ENCODE data around the gene CACFD1. TPM values are rescaled to one million over a fixed set of nuclear protein-coding genes. Genes with fewer than 3 reads are reported as not detected.

The CACFD1 gene
- total RNA-seq, 1 donor from 2014 or later, result 34.3 TPM

GRCh38 chr9:133421615-133422542, 37.9 kb upstream of the CACFD1 start, which contains the start of gene ADAMTS13:
Gene ADAMTS13 (plus strand): TSS chr9:133422367. CDS start chr9:133422444, 77 bp downstream.
- H3K4me3 ChIP-seq, result no peak within 1 kb of the TSS
- ATAC-seq (no peak), DNase-seq (no peak)
- H3K27ac ChIP-seq, result no peak within 1 kb of the TSS
- no peak for TF ChIP-seq CTCF (IDR thresholded peaks at IDR 0.05)
- intact Hi-C loops (cut with DNase I), result no loop called here
- peaks cover 9% of the 10 kb centered on the region for H3K4me1 ChIP-seq
- H3K36me3 ChIP-seq, result no peaks in the 10 kb centered on the region
- peaks cover 4% of the 10 kb centered on the region for H3K27me3 ChIP-seq (ENCODE audit: low read depth)
- H3K9me3 ChIP-seq, result no peaks in the 10 kb centered on the region

GRCh38 chr9:133423216-133423615, 36.6 kb upstream of the CACFD1 start:
- Histone ChIP-seq H3K27ac (no peak overlapping the region), H3K4me1 (peaks cover 5% of the 10 kb centered on the region), H3K36me3 (no peaks in the 10 kb centered on the region), H3K27me3 (ENCODE audit: low read depth) (peaks cover 17% of the 10 kb centered on the region), H3K4me3 (no peak overlapping the region), H3K9me3 (no peaks in the 10 kb centered on the region)
- intact Hi-C loops (cut with DNase I), result no loop called here
- no peak for ATAC-seq
- no peak for DNase-seq
- TF ChIP-seq CTCF (IDR thresholded peaks at IDR 0.05), result no peak

- Histone ChIP-seq H3K36me3 (no peaks in the 10 kb centered on the region), H3K4me1 (no peaks in the 10 kb centered on the region), H3K4me3 (no peak overlapping the region), H3K9me3 (no peaks in the 10 kb centered on the region), H3K27ac (no peak overlapping the region), H3K27me3 (ENCODE audit: low read depth) (peaks cover 22% of the 10 kb centered on the region)
- no peak for DNase-seq
- intact Hi-C loops (cut with DNase I), result no loop called here
- ATAC-seq, result no peak
- no peak for TF ChIP-seq CTCF (IDR thresholded peaks at IDR 0.05)
Measured at GRCh38 chr9:133424187-133424586, 35.6 kb upstream of the CACFD1 start.

DNA sequence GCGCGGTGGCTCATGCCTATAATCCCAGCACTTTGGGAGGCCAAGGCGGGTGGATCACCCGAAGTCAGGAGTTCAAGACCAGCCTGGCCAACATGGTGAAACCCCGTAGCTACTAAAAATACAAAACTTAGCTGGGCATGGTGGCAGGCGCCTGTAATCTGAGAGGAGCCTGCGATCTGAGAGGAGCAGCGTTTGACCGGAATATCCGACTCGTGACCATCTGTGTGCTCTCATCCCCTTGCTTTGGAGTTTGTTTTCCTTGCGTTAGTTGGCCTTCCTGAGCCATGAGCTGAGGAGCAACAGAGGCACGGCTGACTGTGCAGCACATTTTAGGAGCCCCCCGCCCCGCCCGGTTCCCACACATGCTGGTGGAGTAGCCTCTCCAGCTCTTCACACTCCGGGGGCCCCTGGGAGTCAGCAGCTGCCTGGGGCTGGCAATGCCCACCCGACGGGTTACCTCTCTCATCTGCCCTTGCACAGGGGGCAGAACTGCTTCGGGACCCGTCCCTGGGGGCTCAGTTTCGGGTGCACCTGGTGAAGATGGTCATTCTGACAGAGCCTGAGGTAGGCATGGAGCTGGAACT, 34.6 kb upstream of the CACFD1 start:
- ATAC-seq (no peak), DNase-seq (no peak)
- Histone ChIP-seq H3K27ac (no peak overlapping the region), H3K4me3 (no peak overlapping the region), H3K27me3 (ENCODE audit: low read depth) (peaks cover 22% of the 10 kb centered on the region), H3K36me3 (no peaks in the 10 kb centered on the region), H3K9me3 (no peaks in the 10 kb centered on the region), H3K4me1 (no peaks in the 10 kb centered on the region)
- intact Hi-C loops (cut with DNase I), result no loop called here
- no peak for TF ChIP-seq CTCF (IDR thresholded peaks at IDR 0.05)

DNA sequence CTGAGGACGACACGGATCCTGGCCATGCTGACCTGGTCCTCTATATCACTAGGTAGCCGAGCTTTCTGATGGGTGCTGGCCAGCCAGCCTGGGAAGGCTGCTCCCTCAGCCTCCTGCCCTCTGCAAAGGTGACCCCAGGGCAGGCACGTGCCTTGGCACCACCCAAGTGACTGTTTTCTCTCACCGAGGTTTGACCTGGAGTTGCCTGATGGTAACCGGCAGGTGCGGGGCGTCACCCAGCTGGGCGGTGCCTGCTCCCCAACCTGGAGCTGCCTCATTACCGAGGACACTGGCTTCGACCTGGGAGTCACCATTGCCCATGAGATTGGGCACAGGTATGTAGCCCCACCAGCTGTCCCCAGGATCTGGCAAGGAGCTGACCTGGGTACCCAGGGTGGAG, 33.8 kb upstream of the CACFD1 start:
- intact Hi-C loops (cut with DNase I), result no loop called here
- no peak for TF ChIP-seq CTCF (IDR thresholded peaks at IDR 0.05)
- H3K4me3 ChIP-seq, result no peak overlapping the region
- no peaks in the 10 kb centered on the region for H3K36me3 ChIP-seq
- H3K9me3 ChIP-seq, result no peaks in the 10 kb centered on the region
- peaks cover 22% of the 10 kb centered on the region for H3K27me3 ChIP-seq (ENCODE audit: low read depth)
- H3K4me1 ChIP-seq, result no peaks in the 10 kb centered on the region
- DNase-seq, result no peak
- no peak overlapping the region for H3K27ac ChIP-seq
- no peak for ATAC-seq
